GM18498 (cell line): ENCODE data around the gene PLAC8L1.
"Not testable (repeated sequence)": the region's sequence is repeated elsewhere in the genome, so short reads cannot be mapped to it uniquely, and the experiment has no call there.

Source experiments
- ATAC-seq: cut with Tn5 transposase; IDR thresholded peaks from one replicate; pipeline ENCODE4 v1.9.1; 2021; ENCODE audit warnings: mild to moderate bottlenecking, moderate library complexity; ENCODE audit not compliant: unreplicated experiment

Gene PLAC8L1

GRCh38 chr5:146105477-146105876 lies at the start of gene PLAC8L1:
Gene PLAC8L1, minus strand, starts transcription at chr5:146105577. Its CDS starts 1,266 bp downstream, at chr5:146104311.
- no peak for ATAC-seq

- ATAC-seq: no peak
Measured at GRCh38 chr5:146151970-146152369, 46.6 kb upstream of the PLAC8L1 start.

GRCh38 chr5:146137967-146138403 lies 32.6 kb upstream of the PLAC8L1 start:
- ATAC-seq: no peak

GRCh38 chr5:146130440-146131045 lies 25.2 kb upstream of the PLAC8L1 start:
- ATAC-seq: no peak

- no peak for ATAC-seq
Measured at GRCh38 chr5:146126068-146126467, 20.7 kb upstream of the PLAC8L1 start.

GRCh38 chr5:146124580-146124979 lies 19.2 kb upstream of the PLAC8L1 start:
- no peak for ATAC-seq

- not testable (repeated sequence) for ATAC-seq
Measured at GRCh38 chr5:146121451-146121850, 16.1 kb upstream of the PLAC8L1 start.

- no peak for ATAC-seq
Measured at GRCh38 chr5:146118322-146118721, 12.9 kb upstream of the PLAC8L1 start.

- not testable (repeated sequence) for ATAC-seq
Measured at GRCh38 chr5:146117216-146117615, 11.8 kb upstream of the PLAC8L1 start.

GRCh38 chr5:146116361-146116760 lies 11.0 kb upstream of the PLAC8L1 start:
- ATAC-seq: no peak

- ATAC-seq: no peak
Measured at GRCh38 chr5:146112476-146112875, 7.1 kb upstream of the PLAC8L1 start.

- no peak for ATAC-seq
Measured at GRCh38 chr5:146111409-146111808, 6.0 kb upstream of the PLAC8L1 start.

GRCh38 chr5:146109379-146109778 lies 4.0 kb upstream of the PLAC8L1 start:
- no peak for ATAC-seq

- not testable (repeated sequence) for ATAC-seq
Measured at GRCh38 chr5:146108870-146109269, 3.5 kb upstream of the PLAC8L1 start.

GRCh38 chr5:146107901-146108300 lies 2.5 kb upstream of the PLAC8L1 start:
- no peak for ATAC-seq

- ATAC-seq: no peak
Measured at GRCh38 chr5:146103594-146103993, 1.8 kb downstream of the PLAC8L1 start.

GRCh38 chr5:146101646-146102045 lies 3.7 kb downstream of the PLAC8L1 start:
- ATAC-seq: no peak

GRCh38 chr5:146098047-146098446 lies 7.3 kb downstream of the PLAC8L1 start:
- no peak for ATAC-seq

GRCh38 chr5:146091881-146092280 lies 13.5 kb downstream of the PLAC8L1 start:
- ATAC-seq: no peak

GRCh38 chr5:146089287-146089686 lies 16.1 kb downstream of the PLAC8L1 start:
- no peak for ATAC-seq

- ATAC-seq: no peak
Measured at GRCh38 chr5:146088098-146088497, 17.3 kb downstream of the PLAC8L1 start.

- no peak for ATAC-seq
Measured at GRCh38 chr5:146084376-146084775, 21.0 kb downstream of the PLAC8L1 start.

- peak; percentile 98 for ATAC-seq
Measured at GRCh38 chr5:146082798-146083197, 22.6 kb downstream of the PLAC8L1 start.
